ENCODE data around the gene NRP1. TPM values are rescaled to one million over a fixed set of nuclear protein-coding genes. Genes with fewer than 3 reads are reported as not detected.

NRP1 gene
- total and polyA plus RNA-seq, 4 experiments from 2014 or later, result 1.6 TPM; not detected in 2

DNA sequence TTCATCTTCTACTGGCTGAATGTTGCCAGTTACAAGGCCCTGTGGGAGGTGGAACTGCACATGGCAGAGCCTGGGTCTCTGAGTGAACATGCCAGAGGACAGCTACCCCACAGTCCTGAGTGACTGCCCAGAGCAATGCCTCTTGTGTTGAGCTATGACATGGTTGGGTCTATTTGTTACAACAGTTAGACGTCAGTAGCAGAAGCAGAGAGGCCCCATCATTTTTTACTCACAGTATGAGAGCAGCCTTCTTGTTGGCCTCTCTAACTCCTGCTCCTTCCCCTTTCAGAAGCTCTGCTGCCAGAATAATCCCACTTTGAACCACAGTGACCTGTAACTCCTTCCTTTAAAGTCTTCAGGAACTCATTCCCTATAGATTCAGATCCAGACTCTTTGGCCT is 30.8 kb upstream of the NRP1 start:
- H3K4me3 ChIP-seq (ENCODE audit: low read length in 2 of 2), result no peak overlapping the region
- H3K9me3 ChIP-seq (ENCODE audit: control insufficient read depth in 1 of 2, low read length in 2 of 2), result no peaks in the 10 kb centered on the region
- H3K27me3 Mint-ChIP-seq, result peaks cover 22 to 27% of the 10 kb centered on the region in 2 donors
- POLR2A ChIA-PET (ENCODE audit: partially characterized antibody), result no interaction called here
- no peaks in the 10 kb centered on the region for H3K36me3 ChIP-seq (ENCODE audit: insufficient read depth, low read length)
- CTCF ChIA-PET (ENCODE audit: partially characterized antibody), result no interaction called here
- H3K27ac Mint-ChIP-seq, result no peak overlapping the region
- H3K9me3 Mint-ChIP-seq, result peaks cover 8 to 22% (median 10%) of the 10 kb centered on the region in 8 donors
- peaks cover 0 to 4% of the 10 kb centered on the region in 2 donors for H3K36me3 Mint-ChIP-seq
- no peaks in the 10 kb centered on the region for H3K4me1 ChIP-seq (ENCODE audit: insufficient read depth, low read length)
- peaks cover 0 to 3% (median 0%) of the 10 kb centered on the region in 4 donors for H3K4me1 Mint-ChIP-seq
- DNase-seq, result no peak
- H3K27ac ChIP-seq (ENCODE audit: low read depth, low read length), result no peak overlapping the region
- H3K27me3 ChIP-seq (ENCODE audit: insufficient read depth, low read length), result no peaks in the 10 kb centered on the region
- intact Hi-C loops (cut with micrococcal nuclease), result no loop called here
- H3K4me3 Mint-ChIP-seq, result no peak overlapping the region

DNA sequence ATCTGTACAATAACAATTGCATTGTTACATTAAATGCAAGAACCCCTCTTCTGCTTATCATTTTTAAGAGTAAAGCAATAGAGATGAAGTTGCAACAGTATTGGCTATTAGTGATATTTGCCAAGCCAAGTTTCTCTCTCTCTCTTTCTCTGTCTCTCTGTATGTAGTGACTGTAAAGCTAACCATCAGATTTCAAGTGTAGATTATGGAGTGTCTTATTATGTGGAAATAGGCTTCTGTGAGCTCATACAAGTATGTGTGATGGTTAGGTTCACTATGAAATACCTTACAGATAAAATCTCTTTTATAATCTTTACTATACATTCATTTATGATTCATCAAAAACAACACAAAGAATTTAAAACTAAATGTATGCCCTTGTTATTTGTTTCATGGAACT is 28.6 kb upstream of the NRP1 start:
- H3K4me3 ChIP-seq (ENCODE audit: low read length in 2 of 2), result no peak overlapping the region
- ChIA-PET POLR2A (ENCODE audit: partially characterized antibody) (no interaction called here), CTCF (ENCODE audit: partially characterized antibody) (no interaction called here)
- Mint-ChIP-seq H3K27me3 (peaks cover 20 to 26% of the 10 kb centered on the region in 2 donors), H3K4me3 (no peak overlapping the region), H3K27ac (no peak overlapping the region), H3K4me1 (peaks cover 0 to under 1% (median 0%) of the 10 kb centered on the region in 4 donors), H3K9me3 (peaks cover 5 to 21% (median 12%) of the 10 kb centered on the region in 8 donors), H3K36me3 (peaks cover 0 to 4% of the 10 kb centered on the region in 2 donors)
- intact Hi-C loops (cut with micrococcal nuclease), result no loop called here
- no peak for DNase-seq
- no peaks in the 10 kb centered on the region for H3K4me1 ChIP-seq (ENCODE audit: insufficient read depth, low read length)
- H3K27me3 ChIP-seq (ENCODE audit: insufficient read depth, low read length), result no peaks in the 10 kb centered on the region
- H3K9me3 ChIP-seq (ENCODE audit: control insufficient read depth in 1 of 2, low read length in 2 of 2), result no peaks in the 10 kb centered on the region
- H3K27ac ChIP-seq (ENCODE audit: low read depth, low read length), result no peak overlapping the region
- no peaks in the 10 kb centered on the region for H3K36me3 ChIP-seq (ENCODE audit: insufficient read depth, low read length)

DNA sequence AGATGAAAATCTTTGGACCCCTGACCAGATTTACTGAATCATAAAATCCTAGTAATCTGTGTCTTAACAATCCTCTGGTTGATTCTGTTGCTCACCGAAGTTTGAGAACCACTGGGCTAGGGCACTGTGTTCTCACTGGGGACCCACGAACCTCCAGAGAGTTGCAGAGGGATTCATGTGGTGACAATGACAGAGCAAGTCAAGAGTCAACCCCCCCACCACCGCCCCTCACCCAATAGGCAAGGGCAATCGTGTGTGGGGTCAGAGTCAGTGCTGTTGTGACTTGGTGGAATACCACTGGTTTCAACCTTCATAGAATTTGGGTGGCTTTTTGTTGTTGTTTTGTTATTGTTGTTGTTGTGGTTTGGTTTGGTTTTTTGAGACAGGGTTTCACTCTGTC is 23.5 kb upstream of the NRP1 start:
- Histone ChIP-seq H3K27ac (ENCODE audit: low read depth, low read length) (no peak overlapping the region), H3K9me3 (ENCODE audit: control insufficient read depth in 1 of 2, low read length in 2 of 2) (no peaks in the 10 kb centered on the region), H3K27me3 (ENCODE audit: insufficient read depth, low read length) (no peaks in the 10 kb centered on the region), H3K36me3 (ENCODE audit: insufficient read depth, low read length) (no peaks in the 10 kb centered on the region), H3K4me3 (ENCODE audit: low read length in 2 of 2) (no peak overlapping the region), H3K4me1 (ENCODE audit: insufficient read depth, low read length) (no peaks in the 10 kb centered on the region)
- H3K4me1 Mint-ChIP-seq, result no peaks in the 10 kb centered on the region
- H3K27ac Mint-ChIP-seq, result no peak overlapping the region
- ChIA-PET CTCF (ENCODE audit: partially characterized antibody) (no interaction called here), POLR2A (ENCODE audit: partially characterized antibody) (no interaction called here)
- peaks cover 0 to 8% (median 1%) of the 10 kb centered on the region in 8 donors for H3K9me3 Mint-ChIP-seq
- no peak overlapping the region for H3K4me3 Mint-ChIP-seq
- DNase-seq, result no peak
- peaks cover 17 to 20% of the 10 kb centered on the region in 2 donors for H3K27me3 Mint-ChIP-seq
- H3K36me3 Mint-ChIP-seq, result no peaks in the 10 kb centered on the region
- intact Hi-C loops (cut with micrococcal nuclease), result no loop called here

GRCh38 chr10:33355274-33355673 is 20.8 kb upstream of the NRP1 start:
- no peak for DNase-seq
- Mint-ChIP-seq H3K27me3 (peaks cover 11 to 13% of the 10 kb centered on the region in 2 donors), H3K4me3 (no peak overlapping the region), H3K9me3 (peaks cover 0 to 5% (median 0%) of the 10 kb centered on the region in 8 donors), H3K27ac (no peak overlapping the region), H3K36me3 (no peaks in the 10 kb centered on the region), H3K4me1 (no peaks in the 10 kb centered on the region)
- H3K36me3 ChIP-seq (ENCODE audit: insufficient read depth, low read length), result no peaks in the 10 kb centered on the region
- H3K4me1 ChIP-seq (ENCODE audit: insufficient read depth, low read length), result no peaks in the 10 kb centered on the region
- no peaks in the 10 kb centered on the region for H3K9me3 ChIP-seq (ENCODE audit: control insufficient read depth in 1 of 2, low read length in 2 of 2)
- intact Hi-C loops (cut with micrococcal nuclease), result no loop called here
- no peak overlapping the region for H3K4me3 ChIP-seq (ENCODE audit: low read length in 2 of 2)
- H3K27ac ChIP-seq (ENCODE audit: low read depth, low read length), result no peak overlapping the region
- CTCF ChIA-PET (ENCODE audit: partially characterized antibody), result no interaction called here
- POLR2A ChIA-PET (ENCODE audit: partially characterized antibody), result no interaction called here
- no peaks in the 10 kb centered on the region for H3K27me3 ChIP-seq (ENCODE audit: insufficient read depth, low read length)

DNA sequence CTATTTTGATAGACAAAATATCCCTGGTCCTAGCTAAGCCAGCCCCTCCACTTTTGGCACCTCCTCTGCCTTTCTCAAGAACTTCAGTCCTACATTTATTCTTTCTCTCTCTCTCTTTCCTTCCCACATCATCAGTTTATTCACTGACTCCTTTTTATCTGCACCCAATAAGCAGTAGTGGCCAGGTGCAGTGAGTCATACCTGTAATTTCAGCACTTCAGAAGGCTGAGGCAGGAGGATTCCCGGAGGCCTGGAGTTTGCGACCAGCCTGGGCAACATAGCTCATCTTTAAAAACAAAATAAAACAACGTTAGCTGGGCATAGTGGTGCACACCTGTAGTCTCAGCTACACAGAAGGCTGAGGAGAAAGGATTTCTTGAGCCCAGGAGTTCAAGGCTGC is 19.4 kb upstream of the NRP1 start:
- Histone ChIP-seq H3K4me3 (ENCODE audit: low read length in 2 of 2) (no peak overlapping the region), H3K9me3 (ENCODE audit: control insufficient read depth in 1 of 2, low read length in 2 of 2) (no peaks in the 10 kb centered on the region), H3K27me3 (ENCODE audit: insufficient read depth, low read length) (no peaks in the 10 kb centered on the region), H3K36me3 (ENCODE audit: insufficient read depth, low read length) (no peaks in the 10 kb centered on the region), H3K27ac (ENCODE audit: low read depth, low read length) (no peak overlapping the region), H3K4me1 (ENCODE audit: insufficient read depth, low read length) (no peaks in the 10 kb centered on the region)
- ChIA-PET CTCF (ENCODE audit: partially characterized antibody) (no interaction called here), POLR2A (ENCODE audit: partially characterized antibody) (no interaction called here)
- H3K27me3 Mint-ChIP-seq, result peaks cover 8 to 10% of the 10 kb centered on the region in 2 donors
- no peaks in the 10 kb centered on the region for H3K4me1 Mint-ChIP-seq
- no peak overlapping the region for H3K4me3 Mint-ChIP-seq
- H3K36me3 Mint-ChIP-seq, result no peaks in the 10 kb centered on the region
- no peak overlapping the region for H3K27ac Mint-ChIP-seq
- no peak for DNase-seq
- H3K9me3 Mint-ChIP-seq, result no peaks in the 10 kb centered on the region
- intact Hi-C loops (cut with micrococcal nuclease), result no loop called here

DNA sequence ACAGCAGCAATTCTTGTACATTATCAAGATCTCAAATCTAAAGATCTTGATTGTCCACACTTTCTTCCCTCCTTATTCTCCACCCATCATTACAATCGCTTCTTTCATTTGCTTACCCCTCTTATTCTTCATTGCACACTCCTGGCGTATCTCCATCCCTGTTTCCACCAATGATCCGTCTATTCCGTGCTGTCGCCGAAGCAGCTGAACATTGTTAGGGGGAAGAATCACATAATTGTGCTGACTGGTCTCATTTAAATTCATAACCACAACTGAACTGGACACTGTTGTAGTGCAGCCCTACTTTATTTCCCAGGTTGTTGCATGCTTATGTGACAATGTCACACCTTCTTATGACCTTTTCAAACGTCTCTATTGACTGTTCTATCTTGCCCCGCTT is 18.9 kb upstream of the NRP1 start:
- POLR2A ChIA-PET (ENCODE audit: partially characterized antibody), result no interaction called here
- H3K27me3 ChIP-seq (ENCODE audit: insufficient read depth, low read length), result no peaks in the 10 kb centered on the region
- no peak overlapping the region for H3K4me3 ChIP-seq (ENCODE audit: low read length in 2 of 2)
- H3K4me1 Mint-ChIP-seq, result no peaks in the 10 kb centered on the region
- CTCF ChIA-PET (ENCODE audit: partially characterized antibody), result no interaction called here
- H3K27ac Mint-ChIP-seq, result no peak overlapping the region
- no peaks in the 10 kb centered on the region for H3K9me3 Mint-ChIP-seq
- intact Hi-C loops (cut with micrococcal nuclease), result no loop called here
- no peaks in the 10 kb centered on the region for H3K36me3 ChIP-seq (ENCODE audit: insufficient read depth, low read length)
- H3K27ac ChIP-seq (ENCODE audit: low read depth, low read length), result no peak overlapping the region
- DNase-seq, result no peak
- no peak overlapping the region for H3K4me3 Mint-ChIP-seq
- no peaks in the 10 kb centered on the region for H3K9me3 ChIP-seq (ENCODE audit: control insufficient read depth in 1 of 2, low read length in 2 of 2)
- H3K36me3 Mint-ChIP-seq, result no peaks in the 10 kb centered on the region
- H3K4me1 ChIP-seq (ENCODE audit: insufficient read depth, low read length), result no peaks in the 10 kb centered on the region
- H3K27me3 Mint-ChIP-seq, result peaks cover 8 to 11% of the 10 kb centered on the region in 2 donors

DNA sequence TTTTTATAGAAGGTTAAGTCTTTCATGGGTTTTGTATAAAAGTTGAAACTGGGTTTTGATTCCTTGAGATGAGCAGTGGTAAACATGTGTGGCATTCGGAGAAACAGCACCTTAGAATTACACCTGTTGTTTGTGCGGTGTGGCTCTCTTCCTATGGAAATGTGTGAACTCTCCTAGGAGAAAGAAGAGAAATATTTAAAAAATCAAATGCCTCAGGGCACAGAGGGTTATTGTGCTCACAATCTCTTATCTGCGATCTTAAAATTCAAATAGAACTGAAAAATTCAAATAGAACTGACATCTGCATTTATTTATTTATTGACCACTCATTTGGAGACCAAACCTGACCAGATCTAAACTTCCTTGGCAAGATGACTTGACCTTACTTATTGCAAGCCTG is 18.1 kb upstream of the NRP1 start:
- CTCF ChIA-PET (ENCODE audit: partially characterized antibody), result no interaction called here
- H3K27ac Mint-ChIP-seq, result no peak overlapping the region
- H3K4me1 Mint-ChIP-seq, result no peaks in the 10 kb centered on the region
- no peaks in the 10 kb centered on the region for H3K4me1 ChIP-seq (ENCODE audit: insufficient read depth, low read length)
- no peaks in the 10 kb centered on the region for H3K9me3 Mint-ChIP-seq
- H3K9me3 ChIP-seq (ENCODE audit: control insufficient read depth in 1 of 2, low read length in 2 of 2), result no peaks in the 10 kb centered on the region
- H3K27me3 ChIP-seq (ENCODE audit: insufficient read depth, low read length), result no peaks in the 10 kb centered on the region
- intact Hi-C loops (cut with micrococcal nuclease), result no loop called here
- H3K36me3 Mint-ChIP-seq, result no peaks in the 10 kb centered on the region
- no peak for DNase-seq
- POLR2A ChIA-PET (ENCODE audit: partially characterized antibody), result no interaction called here
- no peak overlapping the region for H3K27ac ChIP-seq (ENCODE audit: low read depth, low read length)
- peaks cover 9 to 14% of the 10 kb centered on the region in 2 donors for H3K27me3 Mint-ChIP-seq
- H3K4me3 ChIP-seq (ENCODE audit: low read length in 2 of 2), result no peak overlapping the region
- H3K36me3 ChIP-seq (ENCODE audit: insufficient read depth, low read length), result no peaks in the 10 kb centered on the region
- H3K4me3 Mint-ChIP-seq, result no peak overlapping the region

GRCh38 chr10:33352175-33352574 is 17.7 kb upstream of the NRP1 start:
- no peaks in the 10 kb centered on the region for H3K36me3 ChIP-seq (ENCODE audit: insufficient read depth, low read length)
- no peaks in the 10 kb centered on the region for H3K9me3 ChIP-seq (ENCODE audit: control insufficient read depth in 1 of 2, low read length in 2 of 2)
- no peak overlapping the region for H3K27ac Mint-ChIP-seq
- H3K27me3 ChIP-seq (ENCODE audit: insufficient read depth, low read length), result no peaks in the 10 kb centered on the region
- no peak for DNase-seq
- H3K4me3 ChIP-seq (ENCODE audit: low read length in 2 of 2), result no peak overlapping the region
- peaks cover 8 to 12% of the 10 kb centered on the region in 2 donors for H3K27me3 Mint-ChIP-seq
- H3K4me1 Mint-ChIP-seq, result no peaks in the 10 kb centered on the region
- no peaks in the 10 kb centered on the region for H3K36me3 Mint-ChIP-seq
- no peaks in the 10 kb centered on the region for H3K4me1 ChIP-seq (ENCODE audit: insufficient read depth, low read length)
- intact Hi-C loops (cut with micrococcal nuclease), result no loop called here
- no peak overlapping the region for H3K4me3 Mint-ChIP-seq
- POLR2A ChIA-PET (ENCODE audit: partially characterized antibody), result no interaction called here
- CTCF ChIA-PET (ENCODE audit: partially characterized antibody), result no interaction called here
- H3K27ac ChIP-seq (ENCODE audit: low read depth, low read length), result no peak overlapping the region
- H3K9me3 Mint-ChIP-seq, result no peaks in the 10 kb centered on the region
